GM21723 (cell line): ENCODE measurements around the gene HMGCS2.
A peak's percentile ranks its signal among the peaks of the same experiment; 100 is the strongest.
"Not testable (repeated sequence)": the region's sequence is repeated elsewhere in the genome, so short reads cannot be mapped to it uniquely, and the experiment has no call there.

Experiments
- ATAC-seq: cut with Tn5 transposase; IDR thresholded peaks from one replicate; pipeline ENCODE4 v1.9.1; 2021; ENCODE audit warnings: mild to moderate bottlenecking, moderate library complexity; ENCODE audit not compliant: unreplicated experiment

The HMGCS2 gene

GRCh38 chr1:119732465-119733168 lies 36.1 kb downstream of the HMGCS2 start:
- ATAC-seq: no peak

GRCh38 chr1:119731741-119732430 lies 36.8 kb downstream of the HMGCS2 start:
- ATAC-seq: no peak

GRCh38 chr1:119731060-119731459 lies 37.6 kb downstream of the HMGCS2 start:
- ATAC-seq: no peak

- ATAC-seq: no peak
Observed at GRCh38 chr1:119729044-119729443, 39.7 kb downstream of the HMGCS2 start.

- ATAC-seq: no peak
Observed at GRCh38 chr1:119727991-119728390, 40.7 kb downstream of the HMGCS2 start.

- no peak for ATAC-seq
Observed at GRCh38 chr1:119725626-119726025, 43.1 kb downstream of the HMGCS2 start.

- ATAC-seq: no peak
Observed at GRCh38 chr1:119724611-119725218, 44.0 kb downstream of the HMGCS2 start.

- no peak for ATAC-seq
Observed at GRCh38 chr1:119721896-119722295, 46.8 kb downstream of the HMGCS2 start.

- no peak for ATAC-seq
Observed at GRCh38 chr1:119720866-119721440, 47.8 kb downstream of the HMGCS2 start.

- ATAC-seq: no peak
Observed at GRCh38 chr1:119718972-119719371, 49.7 kb downstream of the HMGCS2 start.

GRCh38 chr1:119718409-119718808 lies 50.3 kb downstream of the HMGCS2 start:
- ATAC-seq: no peak

- ATAC-seq: no peak
Observed at GRCh38 chr1:119715542-119715941, 53.2 kb downstream of the HMGCS2 start.

GRCh38 chr1:119714583-119714982 lies 54.1 kb downstream of the HMGCS2 start:
- no peak for ATAC-seq

- ATAC-seq: no peak
Observed at GRCh38 chr1:119713749-119714456, 54.8 kb downstream of the HMGCS2 start.

GRCh38 chr1:119713039-119713748 lies 55.5 kb downstream of the HMGCS2 start:
- ATAC-seq: no peak

- ATAC-seq: peak; percentile 50
Observed at GRCh38 chr1:119712342-119713038, 56.2 kb downstream of the HMGCS2 start.

- peak; percentile 75 for ATAC-seq
Observed at GRCh38 chr1:119711804-119712341, 56.8 kb downstream of the HMGCS2 start, which contains the start of gene PHGDH. Gene PHGDH (plus strand): TSS chr1:119711934. CDS start chr1:119712023, 89 bp downstream.

GRCh38 chr1:119711356-119711803 lies 57.3 kb downstream of the HMGCS2 start:
- not testable (repeated sequence) for ATAC-seq

- ATAC-seq: not testable (repeated sequence)
Observed at GRCh38 chr1:119706599-119706998, 62.1 kb downstream of the HMGCS2 start.
